HG03095 (cell line): ENCODE data around the gene PTPRN2.
"Not testable (repeated sequence)": the region's sequence is repeated elsewhere in the genome, so short reads cannot be mapped to it uniquely, and the experiment has no call there.

Source experiments
- ATAC-seq: cut with Tn5 transposase; IDR thresholded peaks from one replicate; pipeline ENCODE4 v1.9.1; 2021; ENCODE audit warnings: moderate library complexity; ENCODE audit not compliant: unreplicated experiment

The PTPRN2 gene

GRCh38 chr7:158391141-158391540 is 196.5 kb downstream of the PTPRN2 start:
- ATAC-seq: no peak

DNA sequence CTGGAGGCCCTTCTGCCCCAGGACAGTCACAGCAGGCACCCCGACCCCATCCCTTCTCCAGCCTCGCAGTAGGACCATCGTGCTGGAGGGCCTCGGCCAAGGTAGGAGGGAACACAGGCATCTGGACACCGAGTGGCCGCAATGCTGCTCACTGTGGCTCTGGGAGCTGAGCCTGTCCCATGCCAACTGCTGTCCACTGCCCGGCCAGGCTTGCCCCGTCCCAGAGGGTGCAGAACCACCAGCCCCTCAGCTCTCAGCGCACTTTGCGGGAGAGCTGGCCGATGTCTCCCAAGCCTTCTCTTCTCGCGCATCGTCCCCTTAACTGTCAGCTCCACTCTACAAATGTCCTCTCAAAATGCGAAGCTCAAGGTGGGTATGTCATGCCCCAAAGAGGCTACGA is 197.2 kb downstream of the PTPRN2 start:
- ATAC-seq: no peak

DNA sequence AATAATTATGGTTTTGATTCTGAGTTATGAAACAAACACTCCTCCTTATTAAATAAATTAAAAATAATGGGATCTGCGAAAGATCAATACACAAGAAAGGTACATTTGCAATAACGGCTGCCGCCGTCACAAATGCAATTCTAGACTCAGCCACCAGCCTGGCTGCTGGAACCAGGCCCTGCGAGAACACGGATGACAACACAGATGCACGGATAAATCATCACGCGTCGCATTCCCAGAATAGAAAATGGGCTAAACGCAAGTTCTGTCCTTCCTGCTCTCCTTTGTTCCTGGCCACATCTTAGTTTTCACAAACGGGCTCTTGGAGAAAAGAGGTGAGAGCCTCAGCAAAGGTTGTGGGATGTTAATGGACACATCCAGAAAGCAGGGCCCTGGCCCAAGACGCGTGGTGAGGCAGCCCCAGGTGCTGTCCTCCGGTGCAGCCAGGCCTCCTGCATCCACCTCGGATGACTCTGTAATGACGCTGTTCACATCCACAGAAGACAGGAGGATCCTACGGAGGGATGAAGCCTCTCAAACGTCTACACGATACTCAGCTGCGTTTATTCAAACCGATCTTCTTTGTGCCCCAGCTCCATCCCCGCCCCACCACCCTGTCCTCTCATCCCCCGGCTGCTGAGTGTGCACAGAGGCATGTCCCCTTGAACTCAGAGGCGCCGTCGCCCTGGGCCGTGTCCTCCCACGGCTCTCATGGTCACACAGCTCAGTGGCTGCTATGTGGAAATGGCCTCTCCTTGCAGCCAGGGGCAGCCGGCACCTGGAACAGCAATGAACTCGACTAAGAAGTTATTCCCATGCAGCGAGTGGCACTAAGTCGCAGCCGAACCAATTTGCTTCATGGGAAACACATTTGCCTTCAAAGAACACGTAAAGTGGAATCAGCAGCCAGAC is 197.9 kb downstream of the PTPRN2 start:
- ATAC-seq: no peak

DNA sequence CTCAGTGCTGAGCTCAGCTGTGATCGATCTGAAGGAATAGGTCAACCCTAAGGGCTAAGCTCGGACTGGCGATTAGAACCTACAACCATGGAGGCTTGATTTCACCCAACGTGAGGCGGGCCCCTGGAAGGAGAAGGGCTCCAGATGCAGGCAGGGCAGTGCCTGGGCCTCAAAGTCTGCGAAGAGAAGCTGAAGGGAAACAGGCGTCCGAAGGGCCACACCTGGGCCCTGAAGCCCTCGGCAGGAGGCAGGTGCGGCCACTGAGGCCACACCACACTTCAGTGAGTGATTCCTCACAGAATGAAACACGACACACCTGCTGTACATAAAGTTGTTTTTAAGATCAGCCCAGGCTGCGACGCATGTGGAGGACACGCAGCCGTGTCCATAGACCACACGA is 198.7 kb downstream of the PTPRN2 start:
- no peak for ATAC-seq

GRCh38 chr7:158388072-158388471 is 199.6 kb downstream of the PTPRN2 start:
- ATAC-seq: no peak

DNA sequence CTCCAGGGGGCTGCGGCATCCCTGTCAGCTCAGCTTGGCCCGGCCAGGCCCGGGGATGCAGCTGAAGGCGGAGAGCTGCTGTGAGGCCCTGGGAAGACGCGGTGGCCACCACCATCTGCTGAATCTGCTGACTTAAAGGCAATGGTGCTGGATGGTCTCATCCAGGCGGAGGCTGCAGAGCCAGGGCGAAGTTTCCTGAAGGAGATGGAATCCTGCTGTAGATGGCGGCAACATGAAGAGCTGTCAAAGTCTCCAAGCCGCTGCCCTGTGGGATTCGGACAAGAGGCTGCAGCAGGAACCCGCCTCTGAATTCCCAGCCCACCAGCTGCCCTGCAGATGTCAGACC is 200.1 kb downstream of the PTPRN2 start:
- no peak for ATAC-seq

DNA sequence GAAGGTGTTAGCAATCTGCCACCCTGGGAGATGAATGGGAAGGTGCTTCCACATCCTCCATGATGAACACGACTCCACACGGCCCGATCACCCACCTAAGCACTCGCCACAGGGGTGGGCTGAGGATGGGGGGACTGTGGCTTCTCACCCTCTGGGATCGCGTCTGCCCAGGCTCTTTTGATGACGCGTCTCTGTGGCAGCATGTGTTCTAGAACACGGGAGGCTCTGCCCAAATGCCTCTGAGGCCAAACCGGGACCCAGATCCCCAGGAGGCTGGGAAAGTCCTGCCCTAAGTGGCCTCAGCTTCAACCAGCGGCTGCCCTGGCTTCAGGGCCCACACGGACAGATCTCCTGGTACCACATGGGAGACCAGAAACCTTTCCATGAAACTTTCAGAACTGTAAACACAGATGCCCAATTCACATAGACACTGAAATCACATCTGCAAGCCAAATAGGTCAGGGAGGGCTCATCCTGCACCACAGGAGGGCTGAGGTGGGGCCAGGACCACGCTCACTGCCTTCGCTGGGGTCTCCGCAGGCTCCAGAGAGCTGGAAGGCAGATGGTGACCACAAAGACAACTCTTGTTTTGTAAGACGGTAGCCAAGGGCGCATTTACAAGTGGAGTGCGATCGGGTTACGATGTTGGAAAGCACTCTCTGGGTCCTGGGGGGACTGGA is 200.6 kb downstream of the PTPRN2 start:
- ATAC-seq: no peak

- ATAC-seq: no peak
Measured at GRCh38 chr7:158386355-158386618, 201.3 kb downstream of the PTPRN2 start.

DNA sequence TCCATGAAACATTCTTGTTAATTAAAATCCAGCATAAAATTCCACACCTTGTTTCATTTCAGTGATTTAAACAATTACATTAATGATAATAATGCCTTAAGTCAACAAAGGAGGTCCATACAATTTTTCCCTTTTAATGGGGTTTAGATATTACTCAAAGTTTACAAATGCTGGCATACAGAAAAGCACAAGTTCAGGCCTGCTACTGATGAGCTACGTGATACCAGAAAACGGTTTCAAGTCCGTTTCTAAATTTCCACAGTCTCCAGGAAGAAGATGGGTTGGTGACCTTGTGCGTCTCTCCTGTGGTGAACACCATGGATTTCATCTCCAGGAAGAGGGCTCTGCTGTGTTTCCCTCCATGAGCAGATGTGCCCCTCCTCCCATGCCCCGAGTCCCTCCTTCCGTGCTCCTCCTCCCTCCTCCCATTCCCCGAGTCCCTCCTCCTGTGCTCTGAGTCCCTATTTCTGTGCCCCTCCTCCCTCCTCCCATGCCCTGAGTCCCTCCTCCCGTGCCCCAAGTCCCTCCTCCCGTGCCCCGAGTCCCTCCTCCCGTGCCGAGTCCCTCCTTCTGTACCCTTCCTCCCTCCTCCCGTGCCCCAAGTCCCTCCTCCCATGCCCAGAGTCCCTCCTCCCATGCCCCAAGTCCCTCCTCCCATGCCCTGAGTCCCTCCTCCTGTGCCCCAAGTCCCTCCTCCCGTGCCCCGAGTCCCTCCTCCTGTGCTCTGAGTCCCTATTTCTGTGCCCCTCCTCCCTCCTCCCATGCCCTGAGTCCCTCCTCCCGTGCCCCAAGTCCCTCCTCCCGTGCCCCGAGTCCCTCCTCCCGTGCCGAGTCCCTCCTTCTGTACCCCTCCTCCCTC is 201.9 kb downstream of the PTPRN2 start:
- not testable (repeated sequence) for ATAC-seq

- no peak for ATAC-seq
Measured at GRCh38 chr7:158384746-158385145, 202.9 kb downstream of the PTPRN2 start.

GRCh38 chr7:158383665-158384064 is 204.0 kb downstream of the PTPRN2 start:
- ATAC-seq: no peak

GRCh38 chr7:158382363-158383254 is 205.0 kb downstream of the PTPRN2 start:
- no peak for ATAC-seq

GRCh38 chr7:158381956-158382355 is 205.7 kb downstream of the PTPRN2 start:
- ATAC-seq: no peak

- ATAC-seq: no peak
Measured at GRCh38 chr7:158378978-158379377, 208.6 kb downstream of the PTPRN2 start.

DNA sequence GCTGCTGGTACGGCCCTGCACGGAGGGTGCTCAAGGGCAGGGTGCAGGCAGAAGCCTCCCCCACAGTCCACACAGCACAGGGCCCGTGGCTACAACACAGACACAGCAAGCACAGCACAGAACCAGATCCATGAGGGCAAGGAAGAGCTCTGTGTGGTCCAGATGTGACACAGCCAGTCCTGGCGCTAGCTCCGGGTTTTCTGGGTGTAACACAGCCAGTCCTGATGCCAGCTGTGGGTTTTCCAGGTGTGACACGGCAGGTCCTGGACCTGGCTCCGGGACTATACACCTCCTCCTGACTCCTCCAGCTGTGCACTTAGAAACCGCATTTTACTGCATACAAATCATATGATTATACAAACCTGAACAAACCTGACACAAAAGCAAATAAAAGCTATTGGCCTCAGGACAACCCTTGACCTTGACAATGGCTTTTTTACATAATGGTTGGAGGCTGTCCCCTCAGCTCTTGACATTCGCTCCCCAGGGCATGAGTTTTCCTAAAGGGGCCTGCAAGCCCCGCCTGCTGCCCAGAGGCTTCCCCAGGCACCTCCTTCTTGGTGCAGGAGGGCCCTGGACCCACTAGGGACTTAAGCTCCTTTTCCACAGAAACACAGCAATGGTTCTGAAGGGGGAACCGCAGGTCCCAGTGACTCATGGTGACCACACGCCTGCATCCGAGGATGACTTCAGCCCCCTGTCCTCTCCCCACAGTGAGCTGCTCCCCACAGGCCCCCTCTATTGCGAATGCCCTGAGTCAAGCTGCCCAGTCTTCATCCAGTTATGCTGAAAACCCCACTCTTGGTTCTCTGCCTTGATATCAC is 209.6 kb downstream of the PTPRN2 start:
- ATAC-seq: no peak

DNA sequence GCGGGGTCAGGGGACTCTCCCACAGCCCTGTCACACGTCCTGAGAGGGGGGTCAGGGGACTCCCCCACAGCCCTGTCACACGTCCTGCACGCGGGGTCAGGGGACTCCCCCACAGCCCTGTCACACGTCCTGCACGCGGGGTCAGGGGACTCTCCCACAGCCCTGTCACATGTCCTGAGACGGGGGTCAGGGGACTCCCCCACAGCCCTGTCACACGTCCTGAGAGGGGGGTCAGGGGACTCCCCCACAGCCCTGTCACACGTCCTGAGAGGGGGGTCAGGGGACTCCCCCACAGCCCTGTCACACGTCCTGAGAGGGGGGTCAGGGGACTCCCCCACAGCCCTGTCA is 210.8 kb downstream of the PTPRN2 start:
- ATAC-seq: not testable (repeated sequence)

DNA sequence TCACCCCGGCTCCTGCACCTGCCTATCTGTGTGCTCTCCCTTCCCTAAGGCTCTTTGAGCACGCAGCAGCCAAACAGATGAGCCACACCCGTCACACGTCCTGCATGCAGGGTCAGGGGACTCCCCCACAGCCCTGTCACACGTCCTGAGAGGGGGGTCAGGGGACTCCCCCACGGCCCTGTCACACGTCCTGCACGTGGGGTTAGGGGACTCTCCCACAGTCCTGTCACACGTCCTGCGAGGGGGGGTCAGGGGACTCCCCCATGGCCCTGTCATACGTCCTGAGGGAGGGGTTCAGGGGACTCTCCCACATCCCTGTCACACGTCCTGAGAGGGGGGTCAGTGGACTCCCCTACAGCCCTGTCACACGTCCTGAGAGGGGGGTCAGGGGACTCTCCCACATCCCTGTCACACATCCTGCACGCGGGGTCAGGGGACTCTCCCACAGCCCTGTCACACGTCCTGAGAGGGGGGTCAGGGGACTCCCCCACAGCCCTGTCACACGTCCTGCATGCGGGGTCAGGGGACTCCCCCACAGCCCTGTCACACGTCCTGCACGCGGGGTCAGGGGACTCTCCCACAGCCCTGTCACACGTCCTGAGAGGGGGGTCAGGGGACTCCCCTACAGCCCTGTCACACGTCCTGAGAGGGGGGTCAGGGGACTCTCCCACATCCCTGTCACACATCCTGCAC is 211.3 kb downstream of the PTPRN2 start:
- not testable (repeated sequence) for ATAC-seq

GRCh38 chr7:158375034-158375433 is 212.6 kb downstream of the PTPRN2 start:
- no peak for ATAC-seq

DNA sequence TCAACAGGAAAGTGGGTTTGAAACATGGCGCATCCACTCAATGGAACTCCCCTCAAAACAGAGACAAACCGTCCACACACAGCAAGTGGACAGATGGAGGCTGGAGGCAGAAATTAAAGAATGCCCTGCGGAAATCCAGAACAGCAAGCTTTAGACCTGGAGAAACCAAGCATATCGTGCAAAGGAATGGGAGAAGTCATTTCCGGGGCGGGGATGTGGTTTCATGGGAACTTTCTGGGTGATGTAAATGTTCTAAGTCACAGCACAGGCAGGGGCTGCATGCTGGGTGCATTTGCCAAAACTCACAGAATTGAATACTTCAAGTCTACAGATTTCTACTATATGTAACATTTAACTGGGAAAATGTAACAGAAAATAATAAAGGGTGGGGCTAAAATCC is 213.0 kb downstream of the PTPRN2 start:
- ATAC-seq: no peak
